PC-3 (cell line): ENCODE measurements around the gene CYP20A1.

Experiments
- EZH2 ChIP-seq: fragments of 300-600 bp; sonication (generic); IDR thresholded peaks from one replicate; pipeline ENCODE4 v1.6.1; 2017; ENCODE audit warnings: antibody characterized with exemption, mild to moderate bottlenecking, low read length; ENCODE audit not compliant: unreplicated experiment
- EZH2phosphoT487 ChIP-seq: fragments of 300-600 bp; sonication (generic); IDR thresholded peaks from 2 replicates; pipeline ENCODE4 v1.6.1; 2018; ENCODE audit warnings: mild to moderate bottlenecking, antibody characterized with exemption, low read length, borderline replicate concordance
- TF ChIP-seq, protein P1 (sequence below): fragments of 300-600 bp; sonication (generic); conservative IDR thresholded peaks from 2 replicates; pipeline ENCODE4 v1.5.1; 2017; ENCODE audit warnings: antibody characterized with exemption, low read depth, mild to moderate bottlenecking, low read length

DNA sequence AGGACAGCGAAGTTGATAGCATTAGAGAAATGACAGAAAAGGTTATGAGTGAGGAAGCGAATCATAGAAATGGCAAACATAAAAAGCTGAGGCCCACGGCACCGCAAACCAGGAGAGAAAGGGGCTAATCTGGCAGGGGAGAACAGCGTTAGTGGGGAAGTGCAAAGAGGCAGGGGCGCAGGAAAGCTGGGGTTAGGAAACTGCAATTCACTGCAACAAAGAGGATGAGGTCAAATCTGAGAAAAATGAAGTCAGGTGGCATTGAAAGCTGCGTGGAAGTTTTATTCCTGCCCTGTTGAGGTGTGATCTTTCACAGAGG is 88.7 kb downstream of the CYP20A1 start:
- no peak for TF ChIP-seq EZH2
- TF ChIP-seq, protein P1, sequence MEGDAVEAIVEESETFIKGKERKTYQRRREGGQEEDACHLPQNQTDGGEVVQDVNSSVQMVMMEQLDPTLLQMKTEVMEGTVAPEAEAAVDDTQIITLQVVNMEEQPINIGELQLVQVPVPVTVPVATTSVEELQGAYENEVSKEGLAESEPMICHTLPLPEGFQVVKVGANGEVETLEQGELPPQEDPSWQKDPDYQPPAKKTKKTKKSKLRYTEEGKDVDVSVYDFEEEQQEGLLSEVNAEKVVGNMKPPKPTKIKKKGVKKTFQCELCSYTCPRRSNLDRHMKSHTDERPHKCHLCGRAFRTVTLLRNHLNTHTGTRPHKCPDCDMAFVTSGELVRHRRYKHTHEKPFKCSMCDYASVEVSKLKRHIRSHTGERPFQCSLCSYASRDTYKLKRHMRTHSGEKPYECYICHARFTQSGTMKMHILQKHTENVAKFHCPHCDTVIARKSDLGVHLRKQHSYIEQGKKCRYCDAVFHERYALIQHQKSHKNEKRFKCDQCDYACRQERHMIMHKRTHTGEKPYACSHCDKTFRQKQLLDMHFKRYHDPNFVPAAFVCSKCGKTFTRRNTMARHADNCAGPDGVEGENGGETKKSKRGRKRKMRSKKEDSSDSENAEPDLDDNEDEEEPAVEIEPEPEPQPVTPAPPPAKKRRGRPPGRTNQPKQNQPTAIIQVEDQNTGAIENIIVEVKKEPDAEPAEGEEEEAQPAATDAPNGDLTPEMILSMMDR: no peak
- no peak for TF ChIP-seq EZH2phosphoT487
